ENCODE results near the gene HJV. TPM values are rescaled to one million over a fixed set of nuclear protein-coding genes. Genes with fewer than 3 reads are reported as not detected.

HJV gene
- total RNA-seq, 1 experiment from 2014 or later, result not detected

Other genes starting within 250 kb of the HJV start
- gene RNF115, start 197.6 kb downstream of the HJV start, total RNA-seq (2014; rRNA removed; shearing (Covaris generic)), result 17.5 and 23.8 TPM in 2 replicates
- 56.2 and 78.6 TPM in 2 replicates for gene POLR3C, start 197.5 kb downstream of the HJV start, total RNA-seq (2014; rRNA removed; shearing (Covaris generic))
- gene NUDT17, start 176.1 kb downstream of the HJV start, total RNA-seq (2014; rRNA removed; shearing (Covaris generic)), result 4.2 and 7.0 TPM in 2 replicates
- 7.5 and 15.7 TPM in 2 replicates for gene PIAS3, start 162.7 kb downstream of the HJV start, total RNA-seq (2014; rRNA removed; shearing (Covaris generic))
- gene ANKRD35, start 135.9 kb downstream of the HJV start, total RNA-seq (2014; rRNA removed; shearing (Covaris generic)), result not detected in 2 replicates
- 1.6 and 2.6 TPM in 2 replicates for gene ITGA10, start 111.7 kb downstream of the HJV start, total RNA-seq (2014; rRNA removed; shearing (Covaris generic))
- 29.4 and 30.4 TPM in 2 replicates for gene PEX11B, start 103.0 kb downstream of the HJV start, total RNA-seq (2014; rRNA removed; shearing (Covaris generic))
- gene RBM8A, start 94.3 kb downstream of the HJV start, total RNA-seq (2014; rRNA removed; shearing (Covaris generic)), result 285 and 828 TPM in 2 replicates
- gene LIX1L, start 63.7 kb downstream of the HJV start, total RNA-seq (2014; rRNA removed; shearing (Covaris generic)), result 24.3 and 34.1 TPM in 2 replicates
- 0.13 TPM in 1 of 2 replicates, not detected in the other for gene ANKRD34A, start 57.2 kb downstream of the HJV start, total RNA-seq (2014; rRNA removed; shearing (Covaris generic))
- 13.9 and 22.8 TPM in 2 replicates for gene POLR3GL, start 57.0 kb downstream of the HJV start, total RNA-seq (2014; rRNA removed; shearing (Covaris generic))
- gene TXNIP, start 25.2 kb downstream of the HJV start, total RNA-seq (2014; rRNA removed; shearing (Covaris generic)), result 57.4 and 82.5 TPM in 2 replicates
- gene NBPF10, start 123.1 kb upstream of the HJV start, total RNA-seq (2014; rRNA removed; shearing (Covaris generic)), result 1.2 and 2.1 TPM in 2 replicates
- gene NOTCH2NLA, start 207.3 kb upstream of the HJV start, total RNA-seq (2014; rRNA removed; shearing (Covaris generic)), result 35.9 and 44.7 TPM in 2 replicates

All from SJSA1 (cell line).